ENCODE results near the gene CACNA1F. TPM values are rescaled to one million over a fixed set of nuclear protein-coding genes. Genes with fewer than 3 reads are reported as not detected.

The CACNA1F gene
- total and polyA plus RNA-seq, 9 of the 15 experiments (the other 6 are each of a cell fraction or from before 2014, with no cell fraction given): under 0.01 to 0.41 (median 0.03) TPM; not detected in 3

GRCh38 chrX:49155243-49155899 is 77.8 kb downstream of the CACNA1F start (continued):
- TF ChIP-seq ELK1 (CRISPR knock-in tag; IDR thresholded peaks at IDR 0.05): no peak
- no peak for TF ChIP-seq ZNF518B (CRISPR knock-in tag; IDR thresholded peaks at IDR 0.05)
- no peak for TF ChIP-seq HEY1 (CRISPR knock-in tag; IDR thresholded peaks at IDR 0.05; ENCODE audit: borderline replicate concordance)
- TF ChIP-seq ZNF232 (CRISPR knock-in tag; IDR thresholded peaks at IDR 0.05): no peak
- no peak for TF ChIP-seq HOMEZ (CRISPR knock-in tag; IDR thresholded peaks at IDR 0.05)
- no peak for TF ChIP-seq ATF1 (CRISPR knock-in tag; IDR thresholded peaks at IDR 0.05)
- TF ChIP-seq ATF1 (tag; IDR thresholded peaks at IDR 0.05): peak; percentile 67
- TF ChIP-seq PPARD (CRISPR knock-in tag; IDR thresholded peaks at IDR 0.05): no peak
- peak; percentile 38 for TF ChIP-seq DPF2 (IDR thresholded peaks at IDR 0.05)
- TF ChIP-seq CBX5 (IDR thresholded peaks at IDR 0.05; ENCODE audit: borderline replicate concordance, low read depth): no peak
- TF ChIP-seq MYC (IDR thresholded peaks at IDR 0.05; ENCODE audit: low read depth, low read length): no peak
- no peak for TF ChIP-seq MYC (CRISPR knock-in tag; IDR thresholded peaks at IDR 0.05; ENCODE audit: borderline replicate concordance, low read depth)
- no peak for TF ChIP-seq ZNF217 (CRISPR knock-in tag; IDR thresholded peaks at IDR 0.05)
- no peak for TF ChIP-seq ARID2 (IDR thresholded peaks at IDR 0.05)
- TF ChIP-seq TAF15 (IDR thresholded peaks at IDR 0.05; ENCODE audit: low read depth, low read length): no peak
- TF ChIP-seq DDX20 (tag; IDR thresholded peaks at IDR 0.05; ENCODE audit: low read depth): no peak
- no peak for TF ChIP-seq ZNF76 (CRISPR knock-in tag; IDR thresholded peaks at IDR 0.05; ENCODE audit: borderline replicate concordance)
- no peak; the same call in 1 of the 2 replicates for TF ChIP-seq GTF2E2 (tag; IDR thresholded peaks at IDR 0.05)
- no peak for TF ChIP-seq KLF13 (tag; IDR thresholded peaks at IDR 0.05; ENCODE audit: borderline replicate concordance, low read depth)
- TF ChIP-seq ZNF280A (IDR thresholded peaks at IDR 0.05; ENCODE audit: low read depth, partially characterized antibody): no peak
- no peak for TF ChIP-seq THAP7 (CRISPR knock-in tag; IDR thresholded peaks at IDR 0.05)
